Effector memory CD8-positive, alpha-beta T cell (primary cell): ENCODE measurements around the gene CYREN.
"Not testable (repeated sequence)": the region's sequence is repeated elsewhere in the genome, so short reads cannot be mapped to it uniquely, and the experiment has no call there.

Experiments used
- ATAC-seq: fragments of 150-1000 bp; cut with Tn5 transposase; replicated peaks from 2 replicates; pipeline ENCODE4 v1.10.0; 2021; ENCODE audit warnings: mild to moderate bottlenecking, moderate library complexity
- DNase-seq, 3 experiments: peaks; one replicate each; pipeline ENCODE4 v3.0.0; 2021
- H3K27ac Mint-ChIP-seq, 2 donors: one replicate each; pipeline ENCODE4 v1.8.0; 2022; ENCODE audit warnings: mild to moderate bottlenecking in 2 of 2, mixed read lengths in 2 of 2, moderate library complexity in 2 of 2
- H3K27me3 Mint-ChIP-seq, 2 donors: one replicate each; pipeline ENCODE4 v1.8.0; 2022; ENCODE audit warnings: mixed read lengths in 2 of 2
- H3K36me3 Mint-ChIP-seq: one replicate; pipeline ENCODE4 v1.8.0; 2022; ENCODE audit warnings: mild to moderate bottlenecking, moderate library complexity, mixed read lengths; ENCODE audit not compliant: insufficient read depth
- H3K4me1 Mint-ChIP-seq, 2 donors: one replicate each; pipeline ENCODE4 v1.8.0; 2022; ENCODE audit warnings: low read depth in 2 of 2, mixed read lengths in 2 of 2
- H3K4me3 Mint-ChIP-seq, 2 donors: one replicate each; pipeline ENCODE4 v1.8.0; 2022; ENCODE audit warnings: mild to moderate bottlenecking in 2 of 2, mixed read lengths in 2 of 2, moderate library complexity in 2 of 2
- H3K9me3 Mint-ChIP-seq, 2 donors: one replicate each; pipeline ENCODE4 v1.8.0; 2022; ENCODE audit warnings: mixed read lengths in 2 of 2
- total RNA-seq, 9 experiments: gene quantifications; one replicate each; lab custom pipeline; 2026; lab: John Stamatoyannopoulos, UW

The CYREN gene, protein sequence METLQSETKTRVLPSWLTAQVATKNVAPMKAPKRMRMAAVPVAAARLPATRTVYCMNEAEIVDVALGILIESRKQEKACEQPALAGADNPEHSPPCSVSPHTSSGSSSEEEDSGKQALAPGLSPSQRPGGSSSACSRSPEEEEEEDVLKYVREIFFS
- 24.2 to 49.2 (median 38.5) reads per million in 9 experiments for total RNA-seq

DNA sequence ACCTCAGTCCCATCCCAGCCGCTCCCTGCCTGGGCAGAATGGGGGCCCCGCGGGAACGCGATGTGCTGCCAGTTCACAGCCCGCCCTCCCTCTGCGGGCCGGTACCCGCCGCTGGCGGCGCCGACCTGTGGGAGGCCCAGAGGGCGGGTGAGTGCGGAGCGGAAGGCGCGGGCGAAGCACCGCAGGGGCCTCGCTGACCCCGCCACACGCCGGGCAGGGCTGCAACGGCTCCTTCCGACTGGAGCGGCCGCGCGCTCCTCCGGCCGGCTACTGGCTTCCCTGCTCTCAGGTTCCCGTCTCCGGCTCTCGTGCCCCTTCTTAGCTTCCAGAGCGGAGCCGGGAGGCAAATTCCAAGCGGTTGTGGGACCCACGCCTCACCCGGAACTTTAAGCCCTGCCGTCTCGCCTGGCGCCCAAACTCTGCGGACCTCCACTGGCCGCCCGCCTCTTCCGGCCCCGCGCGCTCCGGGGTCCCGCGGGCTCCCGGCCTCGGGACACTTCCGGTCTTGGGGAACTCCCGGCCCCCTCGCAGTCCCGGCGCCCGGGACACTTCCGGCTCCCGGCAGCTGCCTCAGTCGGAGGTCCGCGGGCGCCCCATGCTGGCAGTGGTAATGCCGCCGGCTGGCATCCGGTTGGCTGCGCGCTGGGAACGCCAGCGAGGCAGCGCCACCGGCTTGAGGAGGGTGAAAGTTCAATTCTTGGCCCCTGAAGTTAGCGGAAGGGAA lies at the start of gene CYREN:
TSS of gene CYREN (minus strand) at position 434 of the 724 bp plus-strand sequence. CDS start 1,785 bp downstream, outside the sequence.
- Mint-ChIP-seq H3K36me3 (peaks cover 45% of the 10 kb centered on the region), H3K4me3 (peak within 1 kb of the TSS; percentile 88 to 94), H3K9me3 (no peaks in the 10 kb centered on the region), H3K27me3 (no peaks in the 10 kb centered on the region), H3K4me1 (peaks cover 34 to 39% of the 10 kb centered on the region in 2 donors), H3K27ac (peak within 1 kb of the TSS; percentile 96)
- ATAC-seq = peak; percentile 76
- DNase-seq = peak; percentile 81 to 85 (median 82)

- Mint-ChIP-seq H3K27me3 (peaks cover 0 to 25% of the 10 kb centered on the region in 2 donors), H3K4me1 (no peaks in the 10 kb centered on the region), H3K4me3 (no peak overlapping the region), H3K27ac (no peak overlapping the region), H3K36me3 (no peaks in the 10 kb centered on the region), H3K9me3 (no peaks in the 10 kb centered on the region)
- ATAC-seq (no peak), DNase-seq (no peak)
These were observed 47.4 kb upstream of the CYREN start for GRCh38 chr7:135217645-135218509.

- H3K4me3 Mint-ChIP-seq = no peak overlapping the region
- H3K27me3 Mint-ChIP-seq = peaks cover 0 to 25% of the 10 kb centered on the region in 2 donors
- H3K27ac Mint-ChIP-seq = no peak overlapping the region
- DNase-seq (no peak), ATAC-seq (no peak)
- H3K4me1 Mint-ChIP-seq = peaks cover 3 to 6% of the 10 kb centered on the region in 2 donors
- no peaks in the 10 kb centered on the region for H3K36me3 Mint-ChIP-seq
- no peaks in the 10 kb centered on the region for H3K9me3 Mint-ChIP-seq
These were observed 45.2 kb upstream of the CYREN start for GRCh38 chr7:135215698-135216097.

GRCh38 chr7:135215180-135215579 lies 44.7 kb upstream of the CYREN start:
- Mint-ChIP-seq H3K9me3 (no peaks in the 10 kb centered on the region), H3K27ac (no peak overlapping the region), H3K36me3 (no peaks in the 10 kb centered on the region), H3K4me3 (no peak overlapping the region), H3K27me3 (peaks cover 0 to 21% of the 10 kb centered on the region in 2 donors), H3K4me1 (peaks cover 6 to 11% of the 10 kb centered on the region in 2 donors)
- ATAC-seq (no peak), DNase-seq (no peak)

DNA sequence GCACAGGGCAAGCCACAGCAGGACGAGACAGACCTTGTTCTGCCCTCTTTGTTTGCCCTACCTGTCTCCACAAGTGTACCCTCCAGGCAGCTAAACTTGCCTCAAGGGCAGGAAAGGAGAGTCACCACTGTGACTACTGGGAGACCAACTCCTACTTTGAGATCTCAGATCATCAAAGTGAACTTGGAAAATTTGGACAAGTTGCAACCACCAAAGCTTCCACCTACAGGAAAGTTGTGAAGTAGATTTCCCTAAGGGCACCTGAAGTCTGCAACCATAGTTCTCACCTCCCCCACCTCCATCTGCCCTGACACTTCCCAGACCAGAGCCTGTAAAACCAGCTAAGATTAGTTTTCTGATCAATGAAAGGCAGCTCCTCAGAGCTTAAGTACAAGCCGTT lies 43.3 kb upstream of the CYREN start:
- ATAC-seq (no peak), DNase-seq (no peak)
- Mint-ChIP-seq H3K27me3 (peaks cover 0 to 10% of the 10 kb centered on the region in 2 donors), H3K4me1 (peaks cover 7 to 16% of the 10 kb centered on the region in 2 donors), H3K27ac (no peak overlapping the region), H3K36me3 (peaks cover 6% of the 10 kb centered on the region), H3K4me3 (no peak overlapping the region), H3K9me3 (no peaks in the 10 kb centered on the region)

GRCh38 chr7:135211946-135212685 lies 41.6 kb upstream of the CYREN start:
- H3K36me3 Mint-ChIP-seq, ATAC-seq, H3K9me3 Mint-ChIP-seq, H3K27me3 Mint-ChIP-seq, DNase-seq: not testable (repeated sequence)
- H3K4me3 Mint-ChIP-seq = peak overlapping the region; percentile 89 to 94
- peak overlapping the region; percentile 93 to 96 for H3K27ac Mint-ChIP-seq
- H3K4me1 Mint-ChIP-seq = peaks cover 18 to 25% of the 10 kb centered on the region in 2 donors

GRCh38 chr7:135211179-135211945 lies 40.9 kb upstream of the CYREN start, which contains the start of gene WDR91:
WDR91 (minus strand) TSS chr7:135211526; CDS start chr7:135211502, 24 bp downstream.
- peaks cover 8% of the 10 kb centered on the region for H3K36me3 Mint-ChIP-seq
- no peaks in the 10 kb centered on the region for H3K9me3 Mint-ChIP-seq
- H3K27me3 Mint-ChIP-seq = no peaks in the 10 kb centered on the region
- peak within 1 kb of the TSS; percentile 89 to 94 for H3K4me3 Mint-ChIP-seq
- H3K4me1 Mint-ChIP-seq = peaks cover 19 to 25% of the 10 kb centered on the region in 2 donors
- ATAC-seq (peak; percentile 86), DNase-seq (peak; percentile 86 to 89 (median 88))
- H3K27ac Mint-ChIP-seq = peak within 1 kb of the TSS; percentile 93 to 96

- ATAC-seq = peak; percentile 1
- H3K36me3 Mint-ChIP-seq = peaks cover 9% of the 10 kb centered on the region
- peaks cover 21 to 25% of the 10 kb centered on the region in 2 donors for H3K4me1 Mint-ChIP-seq
These were observed 40.3 kb upstream of the CYREN start for GRCh38 chr7:135210888-135211178.

DNA sequence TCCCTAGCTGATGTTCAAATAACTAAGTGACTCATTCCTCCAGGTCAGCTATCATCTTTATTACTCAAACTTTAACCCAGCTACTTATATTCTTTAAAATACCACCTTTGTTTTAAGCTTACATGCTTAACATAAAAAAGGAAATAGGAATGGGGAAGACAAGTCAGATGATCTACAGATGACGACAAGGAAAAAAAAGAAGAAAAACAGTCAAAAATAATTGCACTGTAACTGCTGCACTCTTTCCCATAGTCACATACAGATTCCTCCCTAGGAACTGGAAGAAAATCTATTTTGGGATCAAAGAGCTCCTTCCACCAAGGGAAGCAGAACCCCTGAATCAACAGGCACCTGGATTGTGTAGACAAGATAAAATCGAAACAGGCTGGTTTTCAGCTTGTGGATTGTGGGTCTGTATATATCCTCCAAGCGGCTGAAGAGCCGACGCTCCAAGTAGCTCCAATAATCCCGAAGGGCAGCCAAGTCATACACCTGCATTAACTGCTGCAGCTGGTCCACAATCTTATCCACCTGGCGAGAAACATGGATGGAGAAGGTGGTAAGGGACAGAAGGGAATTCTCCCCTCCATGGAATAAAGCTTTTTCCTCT lies 38.8 kb upstream of the CYREN start:
- peaks cover 14% of the 10 kb centered on the region for H3K36me3 Mint-ChIP-seq
- H3K9me3 Mint-ChIP-seq = no peaks in the 10 kb centered on the region
- no peak for ATAC-seq
- H3K27me3 Mint-ChIP-seq = no peaks in the 10 kb centered on the region
- H3K4me1 Mint-ChIP-seq = peaks cover 24 to 30% of the 10 kb centered on the region in 2 donors
- no peak for DNase-seq
- peak overlapping the region in 1 of 2 donors; percentile 20 for H3K4me3 Mint-ChIP-seq
- no peak overlapping the region for H3K27ac Mint-ChIP-seq

More at GRCh38 chr7:135210888-135211178, 40.3 kb upstream of the CYREN start:
- peak overlapping the region; percentile 89 to 94 for H3K4me3 Mint-ChIP-seq
- DNase-seq = no peak
- no peaks in the 10 kb centered on the region for H3K9me3 Mint-ChIP-seq
- H3K27ac Mint-ChIP-seq = peak overlapping the region; percentile 93 to 96
- no peaks in the 10 kb centered on the region for H3K27me3 Mint-ChIP-seq

DNA sequence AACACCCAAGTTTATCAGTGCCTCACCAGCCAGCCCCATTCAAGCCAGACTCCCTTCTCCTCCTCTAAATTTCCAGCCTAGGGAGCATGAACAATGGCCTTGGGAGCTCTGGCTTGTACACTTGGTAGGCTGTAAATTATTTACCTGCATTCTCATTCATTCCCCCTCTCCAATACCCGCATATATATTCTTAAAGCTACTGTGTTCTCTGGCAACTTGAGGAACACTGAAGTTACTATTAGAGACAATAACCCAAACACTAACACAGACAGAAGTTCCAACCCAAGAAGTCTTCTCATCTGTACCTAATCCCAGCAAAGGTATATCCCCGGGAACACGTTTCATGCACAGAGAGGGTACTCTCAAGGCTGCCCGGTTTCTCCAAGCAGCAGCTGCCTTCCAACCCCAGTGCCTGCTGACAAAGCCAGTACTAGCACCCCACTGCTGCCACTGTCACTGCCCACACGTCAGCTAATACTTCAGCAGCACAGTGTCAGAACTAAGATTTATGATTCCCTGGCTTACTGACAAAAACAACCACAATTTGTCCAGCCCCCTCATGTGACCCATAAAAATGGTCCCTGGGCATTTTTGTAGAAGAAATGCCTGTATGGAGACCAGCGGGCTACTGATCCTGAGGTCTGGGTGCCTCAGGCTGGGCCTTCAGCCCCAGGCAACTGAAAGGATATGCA lies 37.7 kb upstream of the CYREN start:
- Mint-ChIP-seq H3K4me1 (peaks cover 24 to 36% of the 10 kb centered on the region in 2 donors), H3K27ac (no peak overlapping the region), H3K36me3 (peaks cover 21% of the 10 kb centered on the region), H3K27me3 (no peaks in the 10 kb centered on the region), H3K9me3 (no peaks in the 10 kb centered on the region), H3K4me3 (peak overlapping the region in 1 of 2 donors; percentile 34)
- DNase-seq = no peak
- no peak for ATAC-seq

GRCh38 chr7:135207406-135208101 lies 37.0 kb upstream of the CYREN start:
- Mint-ChIP-seq H3K9me3 (no peaks in the 10 kb centered on the region), H3K4me1 (peaks cover 24 to 36% of the 10 kb centered on the region in 2 donors)

More at GRCh38 chr7:135207406-135208101, 37.0 kb upstream of the CYREN start:
- no peak for ATAC-seq
- DNase-seq = no peak
- Mint-ChIP-seq H3K27ac (no peak overlapping the region), H3K4me3 (no peak overlapping the region), H3K36me3 (peaks cover 21% of the 10 kb centered on the region), H3K27me3 (no peaks in the 10 kb centered on the region)
